WI38 (cell line): ENCODE measurements around the gene UBAC1.

Experiments used
- H3K4me3 ChIP-seq: 2 replicates; pipeline ENCODE4 v1.5.1; 2011; ENCODE audit warnings: low read depth, mild to moderate bottlenecking, control low read depth, low read length
- CTCF ChIP-seq: IDR thresholded peaks from 2 replicates; pipeline ENCODE4 v1.5.1; 2012; ENCODE audit warnings: low read depth, mild to moderate bottlenecking, control low read depth, low read length

Gene UBAC1

DNA sequence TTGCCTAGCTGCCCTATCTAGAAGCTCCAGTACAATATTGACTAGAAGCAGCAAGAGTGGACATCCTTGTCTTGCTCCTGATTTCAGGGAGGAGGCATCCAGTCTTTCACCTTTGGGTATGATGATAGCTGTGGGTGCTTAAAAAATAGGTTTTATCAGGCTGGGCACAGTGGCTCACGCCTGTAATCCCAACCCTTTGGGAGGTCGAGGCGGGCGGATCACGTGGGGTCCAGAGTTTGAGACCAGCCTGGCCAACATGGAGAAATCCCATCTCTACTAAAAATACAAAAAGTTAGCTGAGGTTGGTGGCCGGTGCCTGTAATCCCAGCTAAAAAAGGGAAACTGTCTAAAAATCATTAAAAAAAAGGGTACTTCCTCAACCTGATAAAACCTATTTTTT lies 51.8 kb downstream of the UBAC1 start:
- TF ChIP-seq CTCF: no peak
- H3K4me3 ChIP-seq: no peak overlapping the region

- H3K4me3 ChIP-seq: peak overlapping the region; percentile 76
- no peak for TF ChIP-seq CTCF
Observed at GRCh38 chr9:135908754-135909204, 52.4 kb downstream of the UBAC1 start.

- TF ChIP-seq CTCF: no peak
- H3K4me3 ChIP-seq: peak overlapping the region; percentile 76
Observed at GRCh38 chr9:135908093-135908753, 53.0 kb downstream of the UBAC1 start.

- H3K4me3 ChIP-seq: peak within 1 kb of the TSS; percentile 76
- TF ChIP-seq CTCF: no peak
Observed at GRCh38 chr9:135907431-135908092, 53.6 kb downstream of the UBAC1 start, which contains the start of gene CAMSAP1. Gene CAMSAP1, minus strand, starts transcription at chr9:135907546. Its CDS starts 387 bp downstream, at chr9:135907159.

- TF ChIP-seq CTCF: no peak
- H3K4me3 ChIP-seq: peak overlapping the region; percentile 67
Observed at GRCh38 chr9:135907006-135907430, 54.2 kb downstream of the UBAC1 start.

GRCh38 chr9:135906291-135907005 lies 54.7 kb downstream of the UBAC1 start:
- no peak for TF ChIP-seq CTCF
- peak overlapping the region; percentile 67 for H3K4me3 ChIP-seq
